Activated naive CD4-positive, alpha-beta T cell treated with anti-CD3 and anti-CD28 coated beads for 36 hours (primary cell): ENCODE results near the gene MSH5. TPM values are rescaled to one million over a fixed set of nuclear protein-coding genes. Genes with fewer than 3 reads are reported as not detected.
A peak's percentile ranks its signal among the peaks of the same experiment; 100 is the strongest.
"Not testable (repeated sequence)": the region's sequence is repeated elsewhere in the genome, so short reads cannot be mapped to it uniquely, and the experiment has no call there.

Source experiments
- CTCF ChIA-PET: fragments of 350-600 bp; sonication (Branson Sonifier 250); formaldehyde crosslinking; loops from one replicate; lab custom pipeline; 2021; ENCODE audit warnings: antibody characterized with exemption; lab: Charles Lee
- DNase-seq: peaks from one replicate; pipeline ENCODE4 v3.0.0-alpha.2; 2020
- H3K27ac Mint-ChIP-seq: one replicate; pipeline ENCODE4 v1.8.0; 2021; ENCODE audit warnings: mild to moderate bottlenecking, mixed read lengths
- H3K27me3 Mint-ChIP-seq: one replicate; pipeline ENCODE4 v1.8.0; 2021; ENCODE audit warnings: low read depth, mixed read lengths
- H3K36me3 Mint-ChIP-seq: one replicate; pipeline ENCODE4 v1.8.0; 2021; ENCODE audit warnings: low read depth, mixed read lengths
- H3K4me1 Mint-ChIP-seq: one replicate; pipeline ENCODE4 v1.8.0; 2021; ENCODE audit warnings: low read depth, mixed read lengths
- H3K4me3 Mint-ChIP-seq: one replicate; pipeline ENCODE4 v1.8.0; 2021; ENCODE audit warnings: mild to moderate bottlenecking, moderate library complexity, mixed read lengths
- H3K9me3 Mint-ChIP-seq: one replicate; pipeline ENCODE4 v1.8.0; 2021; ENCODE audit warnings: mixed read lengths
- intact Hi-C: fragments of 100-400 bp; cut with micrococcal nuclease; formaldehyde crosslinking; loops from one replicate; pipeline ENCODE4 v1.15.1; 2023
- total RNA-seq, 2 experiments: library from RNA; stranded (reverse); gene quantifications; one replicate each; pipeline ENCODE4 v1.2.3, GENCODE V29; 2021

The MSH5 gene
- total RNA-seq, 2 experiments from 2014 or later, result 101 to 105 TPM

- CTCF ChIA-PET, DNase-seq, H3K27me3 Mint-ChIP-seq, H3K9me3 Mint-ChIP-seq: not testable (repeated sequence)
- intact Hi-C loops, result loop anchor here (2.0 kb wide), 2 partner anchors 65 to 69 kb away; partner anchors contain the start of genes DDAH2 and NEU1
- H3K4me1 Mint-ChIP-seq, result peaks cover 47% of the 10 kb centered on the region
- H3K4me3 Mint-ChIP-seq, result peak overlapping the region; percentile 99
- H3K27ac Mint-ChIP-seq, result peak overlapping the region; percentile 83
- peaks cover 32% of the 10 kb centered on the region for H3K36me3 Mint-ChIP-seq
These were observed 54.1 kb downstream of the MSH5 start for GRCh38 chr6:31793927-31794245.

- Mint-ChIP-seq H3K36me3 (peaks cover 28% of the 10 kb centered on the region), H3K27ac (peak overlapping the region; percentile 83), H3K4me1 (peaks cover 47% of the 10 kb centered on the region), H3K4me3 (peak overlapping the region; percentile 99), H3K27me3 (no peaks in the 10 kb centered on the region), H3K9me3 (no peaks in the 10 kb centered on the region)
- DNase-seq, result no peak
- CTCF ChIA-PET, result interaction anchor here (1.2 kb wide), 1 partner anchor 33 kb away, joined by 3 read pairs; the partner anchor contains the start of gene HSPA1B
- intact Hi-C loops, result loop anchor here (2.0 kb wide), 2 partner anchors 66 to 68 kb away; partner anchors contain the start of genes DDAH2 and NEU1
These were observed 54.6 kb downstream of the MSH5 start for GRCh38 chr6:31794294-31794865.

- intact Hi-C loops, result loop anchor here (1.0 to 2.0 kb wide), 6 partner anchors 11 to 92 kb away; partner anchors contain the start of genes ABHD16A, DDAH2, LSM2 and NEU1
- Mint-ChIP-seq H3K4me1 (peaks cover 45% of the 10 kb centered on the region), H3K27me3 (no peaks in the 10 kb centered on the region), H3K27ac (peak overlapping the region; percentile 96), H3K4me3 (peak overlapping the region; percentile 99), H3K9me3 (no peaks in the 10 kb centered on the region), H3K36me3 (peaks cover 25% of the 10 kb centered on the region)
- CTCF ChIA-PET, result interaction anchor here (1.2 kb wide), 1 partner anchor 32 kb away, joined by 3 read pairs; the partner anchor contains the start of gene HSPA1B
- no peak for DNase-seq
These were observed 55.2 kb downstream of the MSH5 start for GRCh38 chr6:31794866-31795615.

GRCh38 chr6:31795616-31796298, 56.0 kb downstream of the MSH5 start, which contains the start of gene VARS1:
Gene VARS1 (minus strand): TSS chr6:31795752. CDS start chr6:31795217, 535 bp downstream.
- H3K27ac Mint-ChIP-seq, result peak within 1 kb of the TSS; percentile 96
- H3K27me3 Mint-ChIP-seq, result no peaks in the 10 kb centered on the region
- peaks cover 23% of the 10 kb centered on the region for H3K36me3 Mint-ChIP-seq
- H3K9me3 Mint-ChIP-seq, result no peaks in the 10 kb centered on the region
- CTCF ChIA-PET, result interaction anchor here (0.8 to 1.5 kb wide), 7 partner anchors 10 to 72 kb away, joined by 3 to 5 read pairs (median 4); partner anchors contain the start of genes DDAH2, HSPA1B and LSM2
- peak within 1 kb of the TSS; percentile 99 for H3K4me3 Mint-ChIP-seq
- peaks cover 43% of the 10 kb centered on the region for H3K4me1 Mint-ChIP-seq
- DNase-seq, result peak; percentile 89
- intact Hi-C loops, result loop anchor here (1.0 to 2.0 kb wide), 8 partner anchors 11 to 92 kb away; partner anchors contain the start of genes ABHD16A, DDAH2, LSM2 and NEU1

- Mint-ChIP-seq H3K9me3 (no peaks in the 10 kb centered on the region), H3K36me3 (peaks cover 21% of the 10 kb centered on the region), H3K4me3 (no peak overlapping the region), H3K4me1 (peaks cover 39% of the 10 kb centered on the region), H3K27ac (peak overlapping the region; percentile 63), H3K27me3 (no peaks in the 10 kb centered on the region)
- intact Hi-C loops, result loop anchor here (2.0 kb wide), 2 partner anchors 16 to 26 kb away; no protein-coding TSS in a partner anchor
- no peak for DNase-seq
- CTCF ChIA-PET, result interaction anchor here (0.8 to 1.5 kb wide), 2 partner anchors 68 to 71 kb away, joined by 3 to 5 read pairs; partner anchors contain the start of gene DDAH2
These were observed 57.2 kb downstream of the MSH5 start for GRCh38 chr6:31796993-31797385.

GRCh38 chr6:31797588-31797987, 57.8 kb downstream of the MSH5 start:
- Mint-ChIP-seq H3K4me3 (no peak overlapping the region), H3K27ac (peak overlapping the region; percentile 63), H3K9me3 (no peaks in the 10 kb centered on the region), H3K4me1 (peaks cover 34% of the 10 kb centered on the region), H3K27me3 (no peaks in the 10 kb centered on the region), H3K36me3 (peaks cover 22% of the 10 kb centered on the region)
- DNase-seq, result peak; percentile 49
- intact Hi-C loops, result loop anchor here (2.0 kb wide), 2 partner anchors 15 to 25 kb away; no protein-coding TSS in a partner anchor
- CTCF ChIA-PET, result no interaction called here

GRCh38 chr6:31799781-31800180, 60.0 kb downstream of the MSH5 start:
- intact Hi-C loops, result no loop called here
- no peak for DNase-seq
- Mint-ChIP-seq H3K27me3 (no peaks in the 10 kb centered on the region), H3K4me1 (peaks cover 21% of the 10 kb centered on the region), H3K27ac (no peak overlapping the region), H3K36me3 (peaks cover 21% of the 10 kb centered on the region), H3K4me3 (no peak overlapping the region), H3K9me3 (no peaks in the 10 kb centered on the region)
- CTCF ChIA-PET, result interaction anchor here (0.7 to 2.7 kb wide), 3 partner anchors 20 to 329 kb away, joined by 3 to 8 read pairs (median 4); no protein-coding TSS in a partner anchor

- DNase-seq, H3K27me3 Mint-ChIP-seq, intact Hi-C loops, H3K27ac Mint-ChIP-seq, H3K9me3 Mint-ChIP-seq, H3K4me3 Mint-ChIP-seq: not testable (repeated sequence)
- CTCF ChIA-PET, result interaction anchor here (0.7 to 2.7 kb wide), 3 partner anchors 19 to 403 kb away, joined by 3 to 8 read pairs (median 3); no protein-coding TSS in a partner anchor
- peaks cover 20% of the 10 kb centered on the region for H3K36me3 Mint-ChIP-seq
- H3K4me1 Mint-ChIP-seq, result peaks cover 35% of the 10 kb centered on the region
These were observed 61.5 kb downstream of the MSH5 start for GRCh38 chr6:31801031-31801927.

GRCh38 chr6:31805939-31806469, 66.2 kb downstream of the MSH5 start:
- no peak for DNase-seq
- Mint-ChIP-seq H3K9me3 (no peaks in the 10 kb centered on the region), H3K36me3 (peaks cover 13% of the 10 kb centered on the region), H3K4me1 (peaks cover 24% of the 10 kb centered on the region), H3K4me3 (peak overlapping the region; percentile 94), H3K27ac (peak overlapping the region; percentile 86), H3K27me3 (no peaks in the 10 kb centered on the region)
- CTCF ChIA-PET, result interaction anchor here (0.8 to 3.6 kb wide), 8 partner anchors 10 to 146 kb away, joined by 3 to 15 read pairs (median 4); no protein-coding TSS in a partner anchor
- intact Hi-C loops, result loop anchor here (1.0 kb wide), 1 partner anchor 11 kb away; the partner anchor contains the start of gene VARS1

- Mint-ChIP-seq H3K27me3 (no peaks in the 10 kb centered on the region), H3K36me3 (peaks cover 9% of the 10 kb centered on the region), H3K4me3 (peak within 1 kb of the TSS; percentile 94), H3K27ac (peak within 1 kb of the TSS; percentile 86), H3K4me1 (peaks cover 22% of the 10 kb centered on the region), H3K9me3 (no peaks in the 10 kb centered on the region)
- DNase-seq, result peak; percentile 98
- CTCF ChIA-PET, result interaction anchor here (0.5 to 3.6 kb wide), 14 partner anchors 9 to 208 kb away, joined by 3 to 15 read pairs (median 4); partner anchors contain the start of genes HSPA1A, HSPA1B and HSPA1L
- intact Hi-C loops, result loop anchor here (1.0 kb wide), 2 partner anchors 11 to 21 kb away; partner anchors contain the start of genes HSPA1B and VARS1
These were observed 66.9 kb downstream of the MSH5 start, which contains the start of gene LSM2 for GRCh38 chr6:31806470-31807272. Gene LSM2 (minus strand): TSS chr6:31806966. CDS start chr6:31806757, 209 bp downstream.
